HEK293 (cell line): Measurements from ENCODE around the gene HS6ST3.

Experiments used
- CTCF ChIA-PET: fragments of 350-600 bp; formaldehyde crosslinking; extraction: SDS; loops from one replicate; lab custom pipeline; 2021; ENCODE audit warnings: antibody characterized with exemption; lab: Yijun Ruan, JAX
- POLR2A ChIA-PET: fragments of 300-600 bp; formaldehyde crosslinking; extraction: SDS; loops from one replicate; lab custom pipeline; 2020; ENCODE audit warnings: antibody characterized with exemption, inconsistent platforms; lab: Yijun Ruan, JAX
- H3K27ac ChIP-seq: fragments of 200-500 bp; sonication (Bioruptor generic); 2 replicates; pipeline ENCODE4 v1.5.1; 2014; ENCODE audit warnings: low read depth, low read length, control low read depth, inconsistent platforms; ENCODE audit errors: extremely low read depth
- H3K36me3 ChIP-seq, 2 experiments: fragments of 200-500 bp in 1 of 2; sonication (Bioruptor generic) in 1 of 2; 1 replicate in 1 of 2; 2 replicates in 1 of 2; pipeline ENCODE4 v1.5.1; 2014 to 2017; ENCODE audit warnings: inconsistent platforms in 2 of 2, low read length in 2 of 2; ENCODE audit not compliant: control insufficient read depth in 2 of 2, insufficient read depth in 1 of 2
- H3K4me1 ChIP-seq: fragments of 200-500 bp; sonication (Bioruptor generic); 2 replicates; pipeline ENCODE4 v1.5.1; 2014; ENCODE audit warnings: mild to moderate bottlenecking, low read length, inconsistent platforms; ENCODE audit not compliant: control insufficient read depth, insufficient read depth
- H3K4me3 ChIP-seq: 2 replicates; pipeline ENCODE4 v1.5.1; 2011; ENCODE audit warnings: low read depth, mild to moderate bottlenecking, control low read depth, low read length, moderate library complexity
- H3K9me3 ChIP-seq: fragments of 200-500 bp; sonication (Bioruptor generic); 2 replicates; pipeline ENCODE4 v1.5.1; 2014; ENCODE audit warnings: low read depth, low read length, inconsistent platforms; ENCODE audit not compliant: control insufficient read depth, insufficient read depth
- HOXD13 ChIP-seq: sonication (generic); formaldehyde crosslinking; IDR thresholded peaks from 2 replicates; pipeline ENCODE4 v1.8.0; 2022; ENCODE audit warnings: missing genetic modification reagents, borderline replicate concordance
- PRDM1 ChIP-seq: fragments of 450-650 bp; formaldehyde crosslinking; IDR thresholded peaks from 2 replicates; pipeline ENCODE4; 2016; ENCODE audit warnings: missing biosample characterization, missing genetic modification characterization
- SALL2 ChIP-seq: fragments of 450-650 bp; formaldehyde crosslinking; IDR thresholded peaks from 2 replicates; pipeline ENCODE4 v1.5.0; 2017; ENCODE audit warnings: missing biosample characterization, mild to moderate bottlenecking, missing genetic modification characterization, borderline replicate concordance
- SCRT1 ChIP-seq: fragments of 450-650 bp; formaldehyde crosslinking; IDR thresholded peaks from 2 replicates; pipeline ENCODE4 v1.5.1; 2016; ENCODE audit warnings: missing biosample characterization, missing genetic modification characterization, borderline replicate concordance
- YY2 ChIP-seq: fragments of 450-650 bp; formaldehyde crosslinking; IDR thresholded peaks from 2 replicates; pipeline ENCODE4 v1.5.1; 2016; ENCODE audit warnings: missing biosample characterization, missing genetic modification characterization
- ZBTB48 ChIP-seq: fragments of 450-650 bp; formaldehyde crosslinking; IDR thresholded peaks from 2 replicates; pipeline ENCODE4 v1.5.1; 2016; ENCODE audit warnings: missing biosample characterization, missing genetic modification characterization
- ZNF114 ChIP-seq: fragments of 450-650 bp; formaldehyde crosslinking; IDR thresholded peaks from 2 replicates; pipeline ENCODE4 v1.5.0; 2017; ENCODE audit warnings: missing biosample characterization, missing genetic modification characterization
- ZNF155 ChIP-seq: fragments of 450-650 bp; formaldehyde crosslinking; IDR thresholded peaks from 2 replicates; pipeline ENCODE4 v1.5.1; 2016; ENCODE audit warnings: missing biosample characterization, missing genetic modification characterization
- ZNF157 ChIP-seq: fragments of 450-650 bp; formaldehyde crosslinking; IDR thresholded peaks from 2 replicates; pipeline ENCODE4 v1.5.1; 2016; ENCODE audit warnings: missing biosample characterization, missing genetic modification characterization
- ZNF174 ChIP-seq: fragments of 450-650 bp; formaldehyde crosslinking; IDR thresholded peaks from 2 replicates; pipeline ENCODE4 v1.5.0; 2017; ENCODE audit warnings: missing biosample characterization, mild to moderate bottlenecking, missing genetic modification characterization
- ZNF211 ChIP-seq: fragments of 450-650 bp; formaldehyde crosslinking; IDR thresholded peaks from 2 replicates; pipeline ENCODE4 v1.5.1; 2016; ENCODE audit warnings: low read depth, missing biosample characterization, missing genetic modification characterization
- ZNF214 ChIP-seq: fragments of 450-650 bp; formaldehyde crosslinking; IDR thresholded peaks from 2 replicates; pipeline ENCODE4 v1.5.1; 2017; ENCODE audit warnings: missing biosample characterization, mild to moderate bottlenecking, missing genetic modification characterization, borderline replicate concordance
- ZNF266 ChIP-seq: fragments of 450-650 bp; formaldehyde crosslinking; IDR thresholded peaks from 2 replicates; pipeline ENCODE4 v1.5.1; 2016; ENCODE audit warnings: missing biosample characterization, missing genetic modification characterization, low read depth
- ZNF404 ChIP-seq: fragments of 450-650 bp; formaldehyde crosslinking; IDR thresholded peaks from 2 replicates; pipeline ENCODE4 v1.5.1; 2017; ENCODE audit warnings: missing biosample characterization, missing genetic modification characterization
- ZNF549 ChIP-seq: fragments of 450-650 bp; IDR thresholded peaks from 2 replicates; pipeline ENCODE4 v1.5.1; 2018; ENCODE audit warnings: missing biosample characterization, missing genetic modification characterization, mild to moderate bottlenecking, inconsistent platforms, moderate library complexity
- ZNF561 ChIP-seq: fragments of 450-650 bp; IDR thresholded peaks from 2 replicates; pipeline ENCODE4 v1.5.1; 2018; ENCODE audit warnings: missing biosample characterization, missing genetic modification characterization, borderline replicate concordance
- ZNF610 ChIP-seq: fragments of 450-650 bp; formaldehyde crosslinking; IDR thresholded peaks from 2 replicates; pipeline ENCODE4 v1.5.1; 2016; ENCODE audit warnings: missing biosample characterization, missing genetic modification characterization, borderline replicate concordance
- ZNF626 ChIP-seq: fragments of 450-650 bp; sonication (Bioruptor Pico); formaldehyde crosslinking; IDR thresholded peaks from 2 replicates; pipeline ENCODE4 v1.5.1; 2018; ENCODE audit warnings: missing biosample characterization, missing genetic modification characterization, inconsistent platforms
- ZNF639 ChIP-seq: fragments of 450-650 bp; formaldehyde crosslinking; IDR thresholded peaks from 2 replicates; pipeline ENCODE4 v1.5.1; 2016; ENCODE audit warnings: missing biosample characterization, missing genetic modification characterization
- ZNF654 ChIP-seq: fragments of 450-650 bp; formaldehyde crosslinking; IDR thresholded peaks from 2 replicates; pipeline ENCODE4 v1.5.1; 2016; ENCODE audit warnings: low read depth, missing biosample characterization, missing genetic modification characterization
- ZNF768 ChIP-seq: fragments of 450-650 bp; formaldehyde crosslinking; IDR thresholded peaks from 2 replicates; pipeline ENCODE4 v1.5.1; 2018; ENCODE audit warnings: missing biosample characterization, mild to moderate bottlenecking, missing genetic modification characterization
- ZNF830 ChIP-seq: fragments of 450-650 bp; IDR thresholded peaks from 2 replicates; pipeline ENCODE4 v1.5.0; 2018; ENCODE audit warnings: missing biosample characterization, missing genetic modification characterization, low read depth, mild to moderate bottlenecking, moderate library complexity
- ZNF837 ChIP-seq: fragments of 450-650 bp; formaldehyde crosslinking; IDR thresholded peaks from 2 replicates; pipeline ENCODE4 v1.5.1; 2016; ENCODE audit warnings: missing biosample characterization, missing genetic modification characterization
- ZSCAN18 ChIP-seq: fragments of 450-650 bp; formaldehyde crosslinking; IDR thresholded peaks from 2 replicates; pipeline ENCODE4 v1.5.1; 2016; ENCODE audit warnings: missing biosample characterization, missing genetic modification characterization
- TF ChIP-seq, protein P1 (sequence below): fragments of 450-650 bp; formaldehyde crosslinking; IDR thresholded peaks from 2 replicates; pipeline ENCODE4 v1.5.1; 2016; ENCODE audit warnings: missing biosample characterization, missing genetic modification characterization, borderline replicate concordance

Gene HS6ST3

DNA sequence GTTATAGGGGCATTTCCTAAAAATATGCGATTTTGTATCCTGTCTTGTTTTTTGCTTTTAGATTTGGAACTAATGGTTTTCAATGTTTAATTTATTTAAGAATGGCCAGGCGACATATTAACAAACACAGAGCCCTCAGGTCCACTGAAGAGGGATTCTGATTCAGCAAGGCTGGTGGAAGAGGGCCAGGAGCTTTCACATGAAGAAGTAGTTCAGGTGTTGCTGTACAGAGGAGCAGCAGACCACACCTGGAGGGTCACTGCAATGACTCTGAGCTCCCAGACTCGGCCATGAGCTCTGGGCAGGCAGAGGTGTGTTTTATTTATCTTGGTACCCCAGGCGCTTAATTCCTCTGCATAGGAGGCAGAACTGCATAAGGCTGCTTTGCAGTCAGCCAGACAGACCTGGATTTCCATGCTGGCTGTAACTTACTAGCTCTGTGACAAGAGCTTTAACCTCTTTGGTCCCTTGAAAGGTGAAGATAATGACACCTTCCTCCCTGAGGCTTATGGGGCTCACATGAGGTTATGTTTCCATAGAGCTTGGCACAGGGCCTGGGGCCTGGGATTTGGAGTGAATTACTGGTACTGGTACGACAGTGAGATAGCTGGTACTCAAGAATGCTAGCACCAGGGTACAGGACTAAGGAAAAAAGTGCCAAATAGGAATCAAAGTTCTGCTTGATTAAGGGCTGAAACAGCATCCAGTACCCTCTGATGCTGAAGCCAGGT lies 719.6 kb downstream of the HS6ST3 start (continued):
- TF ChIP-seq, protein P1, sequence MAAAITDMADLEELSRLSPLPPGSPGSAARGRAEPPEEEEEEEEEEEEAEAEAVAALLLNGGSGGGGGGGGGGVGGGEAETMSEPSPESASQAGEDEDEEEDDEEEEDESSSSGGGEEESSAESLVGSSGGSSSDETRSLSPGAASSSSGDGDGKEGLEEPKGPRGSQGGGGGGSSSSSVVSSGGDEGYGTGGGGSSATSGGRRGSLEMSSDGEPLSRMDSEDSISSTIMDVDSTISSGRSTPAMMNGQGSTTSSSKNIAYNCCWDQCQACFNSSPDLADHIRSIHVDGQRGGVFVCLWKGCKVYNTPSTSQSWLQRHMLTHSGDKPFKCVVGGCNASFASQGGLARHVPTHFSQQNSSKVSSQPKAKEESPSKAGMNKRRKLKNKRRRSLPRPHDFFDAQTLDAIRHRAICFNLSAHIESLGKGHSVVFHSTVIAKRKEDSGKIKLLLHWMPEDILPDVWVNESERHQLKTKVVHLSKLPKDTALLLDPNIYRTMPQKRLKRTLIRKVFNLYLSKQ (tag by site-specific recombination) = no peak
- no peak for TF ChIP-seq ZNF157
- no peak for TF ChIP-seq ZNF114 (tag by site-specific recombination)
- no peak for TF ChIP-seq ZNF654
- TF ChIP-seq ZBTB48 = no peak

GRCh38 chr13:96810104-96810503 lies 720.2 kb downstream of the HS6ST3 start:
- Histone ChIP-seq H3K4me1 (no peaks in the 10 kb centered on the region), H3K9me3 (no peaks in the 10 kb centered on the region), H3K27ac (no peak overlapping the region), H3K36me3 (no peaks in the 10 kb centered on the region), H3K4me3 (no peak overlapping the region)
- no peak for TF ChIP-seq ZNF549
- no peak for TF ChIP-seq HOXD13 (CRISPR knock-in tag)
- TF ChIP-seq ZSCAN18 = no peak
- TF ChIP-seq ZNF174 (tag by site-specific recombination) = no peak
- TF ChIP-seq ZNF266 (tag by site-specific recombination) = no peak
- TF ChIP-seq ZNF561 (tag by site-specific recombination) = no peak
- no peak for TF ChIP-seq YY2 (tag by site-specific recombination)
- TF ChIP-seq PRDM1 (tag by site-specific recombination) = no peak
- ChIA-PET POLR2A (no interaction called here), CTCF (no interaction called here)

GRCh38 chr13:96811049-96811448 lies 721.1 kb downstream of the HS6ST3 start:
- H3K36me3 ChIP-seq = no peaks in the 10 kb centered on the region
- no peaks in the 10 kb centered on the region for H3K4me1 ChIP-seq
- TF ChIP-seq ZNF837 (no peak), ZNF768 (tag by site-specific recombination) (no peak), ZNF830 (tag by site-specific recombination) (no peak), ZNF639 (tag by site-specific recombination) (no peak), ZNF155 (tag by site-specific recombination) (no peak), ZNF404 (tag by site-specific recombination) (no peak), SALL2 (tag by site-specific recombination) (no peak), ZNF211 (tag by site-specific recombination) (no peak), ZNF610 (tag by site-specific recombination) (no peak), ZNF266 (tag by site-specific recombination) (no peak), SCRT1 (tag by site-specific recombination) (no peak), ZNF626 (no peak), ZNF214 (no peak)
- H3K9me3 ChIP-seq = no peaks in the 10 kb centered on the region
- no peak overlapping the region for H3K4me3 ChIP-seq
- ChIA-PET POLR2A (no interaction called here), CTCF (interaction anchor here (0.6 to 0.7 kb wide), 3 partner anchors 13 to 345 kb away, joined by 3 read pairs; no protein-coding TSS in a partner anchor)
- H3K27ac ChIP-seq = no peak overlapping the region
